Osteoblast (primary cell): Measurements from ENCODE around the gene GNS. TPM values are rescaled to one million over a fixed set of nuclear protein-coding genes. Genes with fewer than 3 reads are reported as not detected.
"Not testable (repeated sequence)": the region's sequence is repeated elsewhere in the genome, so short reads cannot be mapped to it uniquely, and the experiment has no call there.

Source experiments
- DNase-seq: peaks from one replicate; pipeline ENCODE4 v3.0.0; 2011; ENCODE audit warnings: low spot score, mixed read lengths; ENCODE audit not compliant: insufficient read length; ENCODE audit errors: missing footprints
- H2AFZ ChIP-seq: 2 replicates; pipeline ENCODE4 v1.6.0; 2011; ENCODE audit warnings: mild to moderate bottlenecking, low read length
- H3K27ac ChIP-seq: 2 replicates; pipeline ENCODE4 v1.5.1; 2011; ENCODE audit warnings: mild to moderate bottlenecking, low read depth, low read length, moderate library complexity
- H3K27me3 ChIP-seq: 2 replicates; pipeline ENCODE4 v1.6.0; 2012; ENCODE audit warnings: mild to moderate bottlenecking, control low read depth, inconsistent platforms, low read length, moderate library complexity; ENCODE audit not compliant: insufficient read depth
- H3K36me3 ChIP-seq: 2 replicates; pipeline ENCODE4 v1.5.1; 2011; ENCODE audit warnings: mild to moderate bottlenecking, low read length, control low read depth, moderate library complexity; ENCODE audit not compliant: insufficient read depth
- H3K4me1 ChIP-seq: 2 replicates; pipeline ENCODE4 v1.5.1; 2011; ENCODE audit warnings: mild to moderate bottlenecking, low read length, control low read depth, moderate library complexity; ENCODE audit not compliant: insufficient read depth
- H3K4me2 ChIP-seq: 2 replicates; pipeline ENCODE4 v1.6.0; 2011; ENCODE audit warnings: mild to moderate bottlenecking, low read length; ENCODE audit not compliant: insufficient read depth
- H3K4me3 ChIP-seq: fragments of 200-600 bp; sonication (generic); 3 replicates; pipeline ENCODE4 v1.5.1; 2012; ENCODE audit warnings: mild to moderate bottlenecking, low read length, inconsistent platforms; ENCODE audit not compliant: insufficient read depth
- H3K79me2 ChIP-seq: 2 replicates; pipeline ENCODE4 v1.6.0; 2012; ENCODE audit warnings: mild to moderate bottlenecking, low read length, control low read depth, inconsistent platforms; ENCODE audit not compliant: insufficient read depth
- H3K9me3 ChIP-seq: 2 replicates; pipeline ENCODE4 v1.5.1; 2011; ENCODE audit warnings: low read depth, low read length, control low read depth
- H4K20me1 ChIP-seq: 2 replicates; pipeline ENCODE4 v1.6.0; 2012; ENCODE audit warnings: mild to moderate bottlenecking, low read length, control low read depth; ENCODE audit not compliant: insufficient read depth
- total RNA-seq: library from RNA; depleted of rRNA; stranded (reverse); fragments of >200 nt; gene quantifications from 2 replicates; pipeline ENCODE4 v1.2.3, GENCODE V29; 2012
- TF ChIP-seq, protein P1 (sequence below): IDR thresholded peaks from 2 replicates; pipeline ENCODE4 v1.5.1; 2011; ENCODE audit warnings: mild to moderate bottlenecking, low read depth, low read length, moderate library complexity; ENCODE audit errors: extremely low read depth

GNS gene
- total RNA-seq, 1 donor = 277 TPM

DNA sequence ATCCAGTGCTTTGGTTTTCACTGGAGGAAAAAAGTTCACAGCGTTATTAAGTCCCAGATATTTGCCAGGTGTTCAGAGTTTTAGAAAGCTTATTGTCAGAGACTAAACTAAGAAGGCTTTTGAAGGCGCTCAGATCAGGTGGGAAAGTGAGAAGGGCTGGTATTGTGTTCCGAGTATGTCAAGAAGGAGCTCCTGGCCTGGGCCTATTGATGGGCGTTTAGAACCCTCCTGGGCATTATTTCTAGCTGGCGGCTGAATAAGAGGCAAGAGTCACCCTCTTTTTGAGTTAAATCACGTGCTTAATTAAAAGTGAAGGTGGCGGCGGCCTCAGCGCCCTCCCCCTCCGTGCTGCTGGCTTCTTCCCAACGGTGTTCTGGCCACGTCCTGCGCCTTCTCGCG lies 20.9 kb upstream of the GNS start:
- Histone ChIP-seq H3K4me1 (no peaks in the 10 kb centered on the region), H3K9me3 (peaks cover 4% of the 10 kb centered on the region), H4K20me1 (no peaks in the 10 kb centered on the region), H3K36me3 (no peaks in the 10 kb centered on the region), H3K27ac (no peak overlapping the region), H3K4me2 (peak overlapping the region; percentile 57), H3K79me2 (no peaks in the 10 kb centered on the region), H3K4me3 (peak overlapping the region; percentile 52), H3K27me3 (peaks cover 74% of the 10 kb centered on the region), H2AFZ (no peak overlapping the region)
- peak; percentile 57 for DNase-seq
- TF ChIP-seq, protein P1, sequence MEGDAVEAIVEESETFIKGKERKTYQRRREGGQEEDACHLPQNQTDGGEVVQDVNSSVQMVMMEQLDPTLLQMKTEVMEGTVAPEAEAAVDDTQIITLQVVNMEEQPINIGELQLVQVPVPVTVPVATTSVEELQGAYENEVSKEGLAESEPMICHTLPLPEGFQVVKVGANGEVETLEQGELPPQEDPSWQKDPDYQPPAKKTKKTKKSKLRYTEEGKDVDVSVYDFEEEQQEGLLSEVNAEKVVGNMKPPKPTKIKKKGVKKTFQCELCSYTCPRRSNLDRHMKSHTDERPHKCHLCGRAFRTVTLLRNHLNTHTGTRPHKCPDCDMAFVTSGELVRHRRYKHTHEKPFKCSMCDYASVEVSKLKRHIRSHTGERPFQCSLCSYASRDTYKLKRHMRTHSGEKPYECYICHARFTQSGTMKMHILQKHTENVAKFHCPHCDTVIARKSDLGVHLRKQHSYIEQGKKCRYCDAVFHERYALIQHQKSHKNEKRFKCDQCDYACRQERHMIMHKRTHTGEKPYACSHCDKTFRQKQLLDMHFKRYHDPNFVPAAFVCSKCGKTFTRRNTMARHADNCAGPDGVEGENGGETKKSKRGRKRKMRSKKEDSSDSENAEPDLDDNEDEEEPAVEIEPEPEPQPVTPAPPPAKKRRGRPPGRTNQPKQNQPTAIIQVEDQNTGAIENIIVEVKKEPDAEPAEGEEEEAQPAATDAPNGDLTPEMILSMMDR = no peak

DNA sequence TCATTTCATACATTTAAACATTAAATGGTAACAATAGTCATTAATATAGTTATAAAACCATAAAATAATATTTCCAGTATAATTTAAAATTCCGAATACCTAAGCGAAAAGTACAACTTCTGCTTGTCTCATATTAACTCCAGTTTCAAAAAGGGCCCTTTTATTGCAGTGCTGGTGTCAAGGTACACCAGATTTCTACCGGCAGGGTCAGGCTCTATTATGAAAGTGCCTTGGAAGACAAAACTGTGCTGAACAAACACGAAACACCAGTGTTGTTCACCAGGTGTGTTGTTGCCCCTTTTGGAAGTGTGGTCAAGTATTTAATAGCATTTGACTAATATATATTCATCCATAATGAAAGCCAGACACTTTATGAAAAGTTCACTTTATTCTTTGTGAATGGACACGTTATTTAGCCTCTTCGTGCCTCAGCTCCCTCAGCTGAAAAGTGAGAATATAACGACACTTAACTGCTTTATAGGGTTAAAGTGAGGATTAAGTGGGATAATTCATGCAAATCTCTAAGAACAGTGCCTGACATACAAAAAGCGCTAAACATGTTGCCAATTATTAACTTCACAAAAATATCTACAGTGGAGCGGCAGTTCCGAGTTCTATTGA lies 20.3 kb upstream of the GNS start:
- peaks cover 69% of the 10 kb centered on the region for H3K27me3 ChIP-seq
- peaks cover 4% of the 10 kb centered on the region for H3K9me3 ChIP-seq
- H3K4me3 ChIP-seq = no peak overlapping the region
- H3K4me1 ChIP-seq = no peaks in the 10 kb centered on the region
- no peaks in the 10 kb centered on the region for H3K79me2 ChIP-seq
- H3K36me3 ChIP-seq = no peaks in the 10 kb centered on the region
- no peak overlapping the region for H3K4me2 ChIP-seq
- no peak overlapping the region for H2AFZ ChIP-seq
- H3K27ac ChIP-seq = no peak overlapping the region
- TF ChIP-seq, protein P1 = no peak
- DNase-seq = peak; percentile 69
- H4K20me1 ChIP-seq = no peaks in the 10 kb centered on the region

GRCh38 chr12:64775147-64775736 lies 16.0 kb upstream of the GNS start:
- not testable (repeated sequence) for H4K20me1 ChIP-seq, H2AFZ ChIP-seq, H3K4me2 ChIP-seq, H3K79me2 ChIP-seq, DNase-seq, H3K9me3 ChIP-seq, H3K36me3 ChIP-seq, H3K27ac ChIP-seq, H3K4me1 ChIP-seq, H3K4me3 ChIP-seq
- peaks cover 32% of the 10 kb centered on the region for H3K27me3 ChIP-seq

DNA sequence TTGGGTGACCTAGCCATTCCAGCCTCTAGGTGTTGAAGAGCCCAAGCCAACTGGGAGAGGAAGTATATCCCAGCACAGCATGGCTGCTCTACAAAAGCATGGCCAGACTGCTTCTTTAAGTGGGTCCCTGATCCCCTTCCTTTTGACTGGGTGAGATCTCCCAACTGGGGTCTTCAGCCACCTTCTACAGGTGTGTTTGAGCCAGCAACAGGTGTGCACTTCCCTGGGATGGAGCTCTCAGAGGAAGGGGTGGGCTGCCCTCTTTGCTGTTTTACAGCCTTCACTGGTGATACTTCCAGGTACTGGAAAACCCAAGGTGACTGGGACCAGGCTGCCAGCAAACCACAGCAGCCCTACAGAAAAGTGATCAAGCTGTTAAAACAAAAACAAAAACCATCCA lies 14.2 kb upstream of the GNS start:
- no peaks in the 10 kb centered on the region for H3K79me2 ChIP-seq
- H3K9me3 ChIP-seq = peaks cover 4% of the 10 kb centered on the region
- no peak overlapping the region for H3K4me2 ChIP-seq
- no peak overlapping the region for H3K4me3 ChIP-seq
- H3K36me3 ChIP-seq = no peaks in the 10 kb centered on the region
- H2AFZ ChIP-seq = no peak overlapping the region
- DNase-seq = no peak
- H3K27ac ChIP-seq = no peak overlapping the region
- TF ChIP-seq, protein P1 = no peak
- no peaks in the 10 kb centered on the region for H4K20me1 ChIP-seq
- no peaks in the 10 kb centered on the region for H3K4me1 ChIP-seq
- H3K27me3 ChIP-seq = peaks cover 15% of the 10 kb centered on the region
